Endodermal cell (in vitro differentiated cells): ENCODE results near the gene GAREM2. TPM values are rescaled to one million over a fixed set of nuclear protein-coding genes. Genes with fewer than 3 reads are reported as not detected.
A peak's percentile ranks its signal among the peaks of the same experiment; 100 is the strongest.

ENCODE experiments used
- DNase-seq: peaks from one replicate; pipeline ENCODE4 v3.0.0-alpha.2; 2017
- H3K27ac ChIP-seq: 2 replicates; pipeline ENCODE4 v1.5.1; 2013; ENCODE audit warnings: mild to moderate bottlenecking, low read depth, low read length, moderate library complexity
- H3K27me3 ChIP-seq: 2 replicates; pipeline ENCODE4 v1.6.1; 2013; ENCODE audit warnings: mild to moderate bottlenecking, low read length, moderate library complexity; ENCODE audit not compliant: insufficient read depth, control insufficient read depth, poor library complexity, severe bottlenecking
- H3K36me3 ChIP-seq: 2 replicates; pipeline ENCODE4 v1.7.0; 2013; ENCODE audit warnings: mild to moderate bottlenecking, low read length, moderate library complexity; ENCODE audit not compliant: control insufficient read depth, insufficient read depth
- H3K4me1 ChIP-seq: one replicate; pipeline ENCODE4 v1.7.0; 2013; ENCODE audit warnings: low read length; ENCODE audit not compliant: control insufficient read depth, insufficient read depth
- H3K4me3 ChIP-seq: 2 replicates; pipeline ENCODE4 v1.5.1; 2013; ENCODE audit warnings: mild to moderate bottlenecking, low read length, moderate library complexity
- H3K9ac ChIP-seq: 2 replicates; pipeline ENCODE4 v1.6.1; 2013; ENCODE audit warnings: mild to moderate bottlenecking, low read length, moderate library complexity; ENCODE audit not compliant: poor library complexity, severe bottlenecking; ENCODE audit errors: extremely low read depth
- H3K9me3 ChIP-seq: 2 replicates; pipeline ENCODE4 v1.6.1; 2013; ENCODE audit warnings: mild to moderate bottlenecking, low read length, moderate library complexity; ENCODE audit not compliant: control insufficient read depth
- H3K27ac Mint-ChIP-seq: 2 replicates; pipeline ENCODE4 v1.8.0; 2020; ENCODE audit warnings: mixed read lengths
- H3K27me3 Mint-ChIP-seq: 2 replicates; pipeline ENCODE4 v1.8.0; 2021; ENCODE audit warnings: mild to moderate bottlenecking, mixed read lengths; ENCODE audit not compliant: insufficient read depth
- H3K36me3 Mint-ChIP-seq: 2 replicates; pipeline ENCODE4 v1.8.0; 2020; ENCODE audit warnings: low read depth, mixed read lengths
- H3K4me1 Mint-ChIP-seq: 2 replicates; pipeline ENCODE4 v1.8.0; 2020; ENCODE audit warnings: mixed read lengths
- H3K4me3 Mint-ChIP-seq: 2 replicates; pipeline ENCODE4 v1.8.0; 2020; ENCODE audit warnings: mild to moderate bottlenecking, moderate library complexity, mixed read lengths
- H3K9me3 Mint-ChIP-seq: 2 replicates; pipeline ENCODE4 v1.8.0; 2020; ENCODE audit warnings: mild to moderate bottlenecking, mixed read lengths
- CTCF ChIP-seq: fragments of 200-600 bp; sonication (generic); conservative IDR thresholded peaks from 2 replicates; pipeline ENCODE4 v1.5.0; 2021; ENCODE audit warnings: antibody characterized with exemption, mild to moderate bottlenecking
- WGBS, 2 experiments: methylation state at CpG; one replicate each; pipeline versions ENCODE4 v1.1.5 to v1.1.7; 2013; ENCODE audit warnings: missing lambda C conversion rate in 2 of 2, mixed read lengths in 1 of 2; ENCODE audit not compliant: insufficient coverage in 1 of 2, insufficient read length in 1 of 2; 5-methylcytosine and 5-hydroxymethylcytosine counted together
- total RNA-seq, 2 donors: library from RNA; stranded (reverse); fragmentation: NEBNext Ultra II Directional in 1 of 2; extraction: Animal tissue kit (Norgen Biotek cat#: 25700) in 1 of 2; gene quantifications; 2 replicates in 1 of 2; 3 replicates in 1 of 2; pipeline ENCODE4 v1.2.1, GENCODE V29; 2021

The GAREM2 gene
- total RNA-seq, 2 donors from 2014 or later, result 6.0 to 8.1 TPM

- Histone ChIP-seq H3K4me3 (no peak overlapping the region), H3K9me3 (no peaks in the 10 kb centered on the region), H3K27ac (no peak overlapping the region), H3K27me3 (no peaks in the 10 kb centered on the region), H3K4me1 (no peaks in the 10 kb centered on the region), H3K36me3 (no peaks in the 10 kb centered on the region), H3K9ac (no peak overlapping the region)
- WGBS, 2 experiments, result 93 to 96% methylated on average over 4 to 5 of the region's 5 CpGs
- peaks cover 8% of the 10 kb centered on the region for H3K9me3 Mint-ChIP-seq
- H3K27me3 Mint-ChIP-seq, result peaks cover 2% of the 10 kb centered on the region
- H3K27ac Mint-ChIP-seq, result no peak overlapping the region
- no peaks in the 10 kb centered on the region for H3K36me3 Mint-ChIP-seq
- no peak for DNase-seq
- H3K4me3 Mint-ChIP-seq, result no peak overlapping the region
- TF ChIP-seq CTCF, result no peak
- H3K4me1 Mint-ChIP-seq, result no peaks in the 10 kb centered on the region
These were observed 15.3 kb upstream of the GAREM2 start for GRCh38 chr2:26157580-26157979.

- peaks cover 3% of the 10 kb centered on the region for H3K9me3 Mint-ChIP-seq
- Histone ChIP-seq H3K9ac (no peak overlapping the region), H3K4me1 (no peaks in the 10 kb centered on the region), H3K27me3 (no peaks in the 10 kb centered on the region), H3K27ac (no peak overlapping the region), H3K4me3 (no peak overlapping the region), H3K9me3 (no peaks in the 10 kb centered on the region), H3K36me3 (no peaks in the 10 kb centered on the region)
- no peak overlapping the region for H3K27ac Mint-ChIP-seq
- no peak overlapping the region for H3K4me3 Mint-ChIP-seq
- 95 to 96% methylated on average over 7 of the region's 7 CpGs for WGBS, 2 experiments
- no peaks in the 10 kb centered on the region for H3K4me1 Mint-ChIP-seq
- no peak for TF ChIP-seq CTCF
- no peaks in the 10 kb centered on the region for H3K27me3 Mint-ChIP-seq
- no peaks in the 10 kb centered on the region for H3K36me3 Mint-ChIP-seq
- DNase-seq, result no peak
These were observed 11.0 kb upstream of the GAREM2 start for GRCh38 chr2:26161926-26162325.

GRCh38 chr2:26162963-26163362, 9.9 kb upstream of the GAREM2 start:
- no peak overlapping the region for H3K27ac ChIP-seq
- no peaks in the 10 kb centered on the region for H3K27me3 ChIP-seq
- H3K4me1 Mint-ChIP-seq, result no peaks in the 10 kb centered on the region
- no peak overlapping the region for H3K27ac Mint-ChIP-seq
- H3K9ac ChIP-seq, result no peak overlapping the region
- WGBS, 2 experiments, result 90 to 93% methylated on average over 9 to 10 of the region's 10 CpGs
- no peaks in the 10 kb centered on the region for H3K36me3 ChIP-seq
- no peaks in the 10 kb centered on the region for H3K27me3 Mint-ChIP-seq
- no peak for TF ChIP-seq CTCF
- no peak overlapping the region for H3K4me3 ChIP-seq
- H3K4me1 ChIP-seq, result no peaks in the 10 kb centered on the region
- no peak overlapping the region for H3K4me3 Mint-ChIP-seq
- peak; percentile 2 for DNase-seq
- H3K36me3 Mint-ChIP-seq, result no peaks in the 10 kb centered on the region
- H3K9me3 Mint-ChIP-seq, result no peaks in the 10 kb centered on the region
- H3K9me3 ChIP-seq, result no peaks in the 10 kb centered on the region
